Epithelial cell of prostate (primary cell): Measurements from ENCODE around the gene CBFB.
"Not testable (repeated sequence)": the region's sequence is repeated elsewhere in the genome, so short reads cannot be mapped to it uniquely, and the experiment has no call there.

Experiments used
- DNase-seq: peaks from one replicate; pipeline ENCODE4 v3.0.0-alpha.2; 2011; ENCODE audit warnings: low read depth, low spot score
- H3K27ac ChIP-seq: fragments of 450-650 bp; 2 replicates; pipeline ENCODE4 v1.5.1; 2017; ENCODE audit warnings: mild to moderate bottlenecking

The CBFB gene

DNA sequence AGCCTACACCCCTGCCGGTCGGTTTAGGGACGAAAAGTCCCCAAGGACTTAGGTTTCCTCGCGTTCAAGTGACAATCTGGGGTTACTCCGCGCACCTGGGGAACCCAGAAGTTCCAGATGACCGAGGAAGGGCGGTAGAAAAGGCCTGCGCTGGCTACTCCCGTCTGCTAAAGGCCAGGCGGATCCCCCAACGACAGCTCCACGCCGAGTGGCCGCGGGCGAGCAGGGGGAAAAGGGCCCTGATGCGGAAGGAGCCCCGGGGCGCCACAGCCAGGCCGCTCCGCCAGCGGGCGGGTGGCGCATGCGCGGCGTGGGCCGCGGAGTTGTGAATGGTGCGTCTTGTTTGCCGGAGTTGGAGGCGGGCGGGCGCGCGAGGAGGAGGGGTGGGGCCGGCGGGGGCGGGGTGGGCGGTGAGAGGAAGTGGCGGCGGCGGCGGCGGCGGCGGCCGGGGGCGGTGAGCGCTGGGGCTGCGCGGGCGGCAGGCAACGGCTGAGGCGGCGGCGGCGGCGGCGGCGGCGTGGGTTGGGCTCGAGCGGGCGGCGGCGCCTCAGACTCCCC is at the start of gene CBFB:
Gene CBFB (plus strand): TSS at position 454 of the 558 bp plus-strand sequence. CDS start 259 bp downstream, outside the sequence.
- peak; percentile 36 for DNase-seq
- H3K27ac ChIP-seq: peak within 1 kb of the TSS; percentile 86

DNA sequence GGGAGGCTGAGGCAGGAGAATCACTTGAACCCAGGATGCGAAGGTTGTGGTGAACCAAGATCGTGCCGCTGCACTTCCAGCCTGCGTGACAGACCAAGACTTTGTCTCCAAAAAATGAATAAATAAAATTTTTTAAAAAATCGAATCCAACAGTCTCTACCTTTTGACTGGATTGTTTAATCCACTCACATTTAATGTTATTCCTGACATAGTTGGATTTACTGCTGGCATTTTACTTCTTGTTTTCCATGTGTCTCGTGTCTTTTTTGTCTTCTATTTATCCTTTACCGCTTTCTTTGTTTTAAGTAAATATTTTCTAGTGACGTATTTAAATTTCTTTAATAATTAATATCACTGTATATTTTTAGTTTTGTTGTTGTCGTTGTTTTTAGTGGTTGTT is 45.9 kb upstream of the CBFB start:
- no peak for DNase-seq

DNA sequence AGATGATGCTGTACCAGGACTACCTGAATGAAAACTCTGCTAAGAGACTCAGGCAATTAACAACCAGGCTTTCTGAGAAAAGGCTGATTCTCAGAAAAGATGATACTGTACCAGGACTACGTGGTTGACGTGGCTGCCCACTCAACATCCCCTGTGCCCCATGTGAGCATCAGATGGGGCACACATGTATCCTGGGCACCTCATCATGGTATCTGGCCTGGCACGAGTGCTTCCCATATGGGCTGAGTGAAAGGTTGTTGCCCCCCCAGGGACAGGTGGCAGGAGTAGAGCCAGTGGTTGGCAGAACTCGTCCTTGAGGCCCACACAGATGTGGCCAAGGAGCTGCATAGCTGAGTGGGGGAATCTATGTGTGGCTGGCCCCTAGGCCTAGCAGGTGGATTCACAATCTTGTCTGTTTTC is 44.0 kb upstream of the CBFB start:
- H3K27ac ChIP-seq: no peak overlapping the region
- DNase-seq: no peak

More for the DNA sequence above, 45.9 kb upstream of the CBFB start:
- H3K27ac ChIP-seq: no peak overlapping the region

DNA sequence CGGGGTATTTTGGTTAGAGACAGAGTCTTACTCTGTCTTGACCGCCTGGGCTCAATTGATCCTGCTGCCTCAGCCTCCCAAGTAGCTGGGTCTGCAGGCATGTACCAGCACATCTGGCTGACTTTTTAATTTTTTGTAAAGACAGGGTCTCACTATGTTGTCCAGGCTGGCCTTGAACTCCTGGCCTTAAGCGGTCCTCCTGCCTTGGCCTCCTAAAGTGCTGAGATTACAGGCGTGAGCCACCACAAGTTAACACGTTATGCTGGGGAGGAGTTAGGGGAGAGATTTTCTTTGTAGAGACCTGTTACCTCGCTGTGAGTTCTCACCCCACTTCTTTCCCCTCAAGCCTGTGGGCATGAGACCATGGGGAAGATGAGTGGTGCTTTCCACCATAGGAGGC is 42.4 kb upstream of the CBFB start:
- DNase-seq: no peak

DNA sequence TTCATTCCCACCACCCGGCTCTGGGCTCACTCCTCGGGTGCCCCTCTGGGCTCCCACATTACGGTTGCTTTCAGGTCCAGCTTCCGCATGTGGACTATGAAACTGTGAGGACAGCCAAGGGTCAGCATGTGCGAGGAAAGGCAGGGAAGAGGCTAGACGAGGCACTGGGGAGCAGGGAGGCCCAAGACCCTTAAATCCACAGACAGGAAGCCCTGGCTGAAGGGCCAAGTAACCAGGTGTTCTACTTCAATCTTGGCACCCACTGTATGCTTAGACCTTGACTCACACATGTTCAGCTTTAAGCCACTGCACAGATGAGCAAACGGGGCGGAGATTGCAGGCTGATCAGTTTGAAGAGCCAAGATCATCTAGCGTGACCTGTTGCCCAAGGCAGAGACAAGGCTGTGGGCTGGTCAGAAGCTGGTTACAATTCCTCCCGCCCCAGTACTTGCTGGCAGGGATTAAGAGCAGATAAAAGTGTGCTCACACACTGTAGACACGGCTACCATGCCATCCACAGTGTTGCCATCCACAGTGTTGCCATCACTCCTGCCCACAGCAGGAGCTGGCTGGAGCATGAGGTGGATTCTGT is 40.7 kb upstream of the CBFB start, which contains the start of gene CES4A:
Gene CES4A (plus strand): TSS at position 393 of the 592 bp plus-strand sequence. CDS start 184 bp downstream, at position 577.
- peak; percentile 49 for DNase-seq
- H3K27ac ChIP-seq: no peak within 1 kb of the TSS

More for the DNA sequence above, 42.4 kb upstream of the CBFB start:
- H3K27ac ChIP-seq: no peak overlapping the region

DNA sequence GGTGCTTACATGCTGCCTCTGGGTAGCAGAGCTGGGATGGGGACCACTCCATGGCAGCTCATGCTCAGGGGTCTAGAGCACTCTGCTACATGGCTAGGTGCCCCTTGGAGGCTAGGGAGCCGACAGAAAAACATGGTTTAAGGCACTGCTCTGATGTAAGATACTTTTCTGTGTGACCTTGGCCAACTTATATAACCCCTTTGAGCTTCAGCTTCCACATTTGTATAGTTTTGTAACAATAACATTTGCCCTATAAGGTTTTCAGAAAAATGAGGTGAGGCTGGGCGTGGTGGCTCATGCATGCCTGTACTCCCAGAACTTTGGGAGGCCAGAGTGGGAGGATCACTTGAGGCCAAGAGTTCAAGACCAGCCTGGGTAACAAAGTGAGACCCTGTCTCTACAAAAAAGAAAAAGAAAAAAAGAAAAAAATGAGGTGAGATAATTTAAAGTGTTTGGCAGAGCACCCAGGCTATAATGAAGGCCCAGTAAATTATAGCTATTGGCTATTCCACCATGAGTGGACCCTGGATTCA is 37.3 kb upstream of the CBFB start:
- DNase-seq: no peak
- H3K27ac ChIP-seq: no peak overlapping the region

DNA sequence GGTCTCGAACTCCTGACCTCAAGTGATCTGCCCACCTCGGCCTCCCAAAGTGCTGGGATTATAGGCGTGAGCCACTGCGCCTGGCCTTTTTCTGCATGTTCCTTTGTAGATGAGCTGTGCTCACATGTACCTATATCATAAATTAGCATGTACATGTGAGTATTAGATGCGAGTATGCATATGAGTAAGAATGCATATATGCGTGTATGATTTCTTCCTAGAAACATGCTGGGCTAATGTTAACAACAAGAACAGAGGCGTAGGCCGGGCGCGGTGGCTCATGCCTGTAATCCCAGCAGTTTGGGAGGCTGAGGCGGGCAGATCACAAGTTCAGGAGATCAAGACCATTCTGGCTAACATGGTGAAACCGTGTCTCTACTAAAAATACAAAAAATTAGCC is 35.4 kb upstream of the CBFB start:
- not testable (repeated sequence) for DNase-seq, H3K27ac ChIP-seq

DNA sequence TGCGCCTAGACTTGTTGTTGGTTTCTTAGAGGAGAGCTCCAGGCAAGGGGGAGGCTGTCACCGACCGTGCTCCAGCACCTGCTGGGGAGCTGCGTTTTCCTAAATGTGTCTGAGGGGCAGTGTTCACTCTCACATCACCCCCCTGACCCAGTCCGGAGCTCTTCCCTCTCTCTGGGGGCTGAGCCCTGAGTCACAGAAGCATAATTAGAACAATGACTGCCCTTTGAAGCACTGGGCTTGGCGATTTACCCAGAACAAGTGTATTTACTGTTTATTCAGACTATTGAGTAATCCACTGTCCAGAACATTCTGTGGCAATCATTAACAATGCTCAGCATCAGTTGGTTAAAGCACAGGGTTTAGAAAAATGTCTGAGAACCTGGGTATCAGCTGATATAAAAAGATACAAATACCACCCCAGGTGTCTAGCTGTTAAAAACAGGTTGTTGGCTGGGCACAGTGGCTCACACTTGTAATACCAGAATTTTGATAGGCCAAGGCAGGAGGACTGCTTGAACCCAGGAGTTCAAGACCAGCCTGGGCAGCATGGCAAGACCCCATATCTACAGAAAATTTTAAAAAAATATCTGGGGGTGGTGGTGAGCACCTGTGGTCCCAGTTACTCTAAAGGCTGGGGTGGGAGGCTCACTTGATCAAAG is 32.5 kb upstream of the CBFB start:
- peak; percentile 16 for DNase-seq
- no peak overlapping the region for H3K27ac ChIP-seq

DNA sequence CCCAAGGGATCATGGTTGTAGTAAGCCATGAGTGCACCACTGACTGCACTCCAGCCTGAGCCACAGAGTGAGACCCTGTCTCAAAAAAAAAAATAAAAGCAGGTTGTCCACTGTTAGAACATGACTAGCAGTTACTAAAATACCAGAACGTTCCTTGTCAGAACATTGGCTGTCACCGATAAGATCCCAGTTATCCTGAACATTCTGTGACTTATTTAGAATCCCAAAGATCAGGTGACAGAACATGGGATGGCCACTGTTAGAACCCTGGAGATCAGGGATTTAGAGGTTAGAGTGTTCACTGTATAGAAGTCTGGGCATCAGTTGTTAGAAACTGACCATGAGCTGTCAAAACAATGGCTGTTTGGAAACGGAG is 32.0 kb upstream of the CBFB start:
- no peak for DNase-seq
- H3K27ac ChIP-seq: no peak overlapping the region

DNA sequence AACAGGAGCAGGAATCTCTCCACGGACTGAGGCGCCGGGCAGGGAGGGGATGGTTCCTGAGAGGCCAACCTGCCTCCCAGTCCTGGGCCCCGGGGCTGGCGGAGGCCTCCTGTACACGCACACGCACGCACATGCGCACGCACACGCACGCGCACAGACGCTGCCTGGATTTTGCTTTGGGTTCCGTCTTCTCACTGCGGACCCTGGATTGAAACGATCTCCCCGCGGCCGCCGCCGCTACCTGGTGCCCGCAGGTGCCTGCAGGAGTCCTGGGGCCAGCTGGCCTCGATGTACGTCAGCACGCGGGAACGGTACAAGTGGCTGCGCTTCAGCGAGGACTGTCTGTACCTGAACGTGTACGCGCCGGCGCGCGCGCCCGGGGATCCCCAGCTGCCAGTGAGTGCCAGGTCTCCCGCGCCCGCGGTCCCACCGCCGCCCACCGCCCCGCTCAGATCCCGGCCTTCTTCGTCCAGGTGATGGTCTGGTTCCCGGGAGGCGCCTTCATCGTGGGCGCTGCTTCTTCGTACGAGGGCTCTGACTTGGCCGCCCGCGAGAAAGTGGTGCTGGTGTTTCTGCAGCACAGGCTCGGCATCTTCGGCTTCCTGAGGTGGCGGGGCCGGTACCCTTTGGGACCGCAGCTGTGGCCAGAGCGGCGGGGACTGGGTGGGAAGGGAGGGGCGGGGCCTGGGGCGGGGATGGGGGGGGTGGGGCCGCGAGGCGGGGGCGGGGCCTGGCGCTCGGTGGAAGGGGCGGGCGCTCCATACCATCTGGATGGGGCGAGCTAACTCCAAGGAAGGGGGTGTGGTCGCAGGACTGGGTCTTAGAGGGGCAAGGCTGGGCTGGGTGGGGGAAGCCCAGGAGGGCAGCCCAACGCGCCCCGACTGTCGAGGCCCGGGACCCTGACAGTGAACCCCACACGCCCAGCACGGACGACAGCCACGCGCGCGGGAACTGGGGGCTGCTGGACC is 28.3 kb upstream of the CBFB start:
- DNase-seq: no peak
- H3K27ac ChIP-seq: no peak overlapping the region

DNA sequence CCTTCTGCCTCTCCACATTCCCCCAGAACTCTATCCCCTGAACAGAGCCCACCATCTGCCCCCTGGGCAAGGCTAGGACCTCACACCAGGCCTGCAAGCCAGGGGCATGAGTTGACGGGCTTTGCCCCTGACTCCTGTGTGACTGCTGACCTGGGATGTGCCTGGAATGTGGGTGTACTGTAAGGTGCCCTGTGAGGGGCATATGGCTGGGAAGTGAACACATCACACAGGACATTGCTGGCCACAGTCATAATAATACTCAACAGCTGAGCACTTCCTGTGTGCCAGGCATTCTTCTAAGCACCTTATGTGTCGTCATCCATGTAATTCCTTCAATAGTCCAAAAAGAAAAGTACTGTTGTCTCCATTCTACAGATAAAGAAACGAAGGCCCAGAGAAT is 27.2 kb upstream of the CBFB start:
- no peak for DNase-seq
- H3K27ac ChIP-seq: no peak overlapping the region

DNA sequence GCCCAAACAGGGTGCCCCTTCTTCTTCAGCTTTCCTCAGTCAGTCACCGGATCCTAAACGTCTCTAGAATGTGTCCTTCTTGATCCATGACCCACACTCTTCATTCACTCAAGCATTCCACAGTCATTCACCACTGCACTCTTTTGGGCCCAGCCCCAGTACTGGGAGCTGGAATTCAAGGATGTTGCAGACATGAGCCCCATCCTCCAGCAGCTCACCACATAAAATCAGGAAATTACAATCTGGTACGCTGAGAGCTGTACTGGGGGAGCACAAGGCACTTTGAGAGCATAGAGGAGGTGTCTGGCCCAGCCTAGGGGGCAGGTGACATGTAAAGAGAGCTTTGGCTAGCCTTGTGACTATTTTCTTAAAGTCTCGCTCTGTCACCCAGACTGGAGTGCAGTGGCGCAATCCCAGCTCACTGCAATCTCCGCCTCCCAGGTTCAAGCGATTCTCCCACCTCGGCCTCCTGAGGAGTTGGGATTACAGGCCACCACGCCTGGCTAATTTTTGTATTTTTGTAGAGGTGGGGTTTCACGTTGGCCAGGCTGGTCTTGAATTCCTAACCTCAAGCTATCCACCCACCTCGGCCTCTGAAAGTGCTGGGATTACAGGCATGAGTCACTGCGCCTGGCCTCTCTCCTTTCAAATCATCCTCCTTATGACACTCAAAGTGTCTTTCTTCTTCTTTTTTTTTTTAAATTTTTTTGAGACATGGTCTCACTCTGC is 21.9 kb upstream of the CBFB start:
- H3K27ac ChIP-seq: no peak overlapping the region
- no peak for DNase-seq

DNA sequence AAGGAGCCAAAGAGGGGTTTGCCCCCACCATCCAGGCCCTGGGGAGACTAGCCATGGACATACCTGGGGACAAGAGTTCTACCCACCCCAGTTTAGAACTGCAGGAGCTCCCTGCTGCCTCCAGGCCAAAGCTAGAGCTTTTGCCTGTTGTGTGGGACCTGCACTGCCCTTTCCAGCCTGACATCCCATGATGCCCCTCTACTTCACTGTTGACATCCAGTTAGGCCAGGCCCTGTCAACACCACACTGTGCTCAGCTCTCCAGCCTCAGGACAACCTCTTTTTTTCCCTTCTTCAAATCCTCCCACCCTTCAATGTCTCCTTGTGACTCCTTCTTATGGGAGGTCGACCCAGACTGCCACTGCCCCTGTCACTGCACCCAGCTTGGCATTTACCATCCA is 19.8 kb upstream of the CBFB start:
- DNase-seq: no peak
- H3K27ac ChIP-seq: no peak overlapping the region

DNA sequence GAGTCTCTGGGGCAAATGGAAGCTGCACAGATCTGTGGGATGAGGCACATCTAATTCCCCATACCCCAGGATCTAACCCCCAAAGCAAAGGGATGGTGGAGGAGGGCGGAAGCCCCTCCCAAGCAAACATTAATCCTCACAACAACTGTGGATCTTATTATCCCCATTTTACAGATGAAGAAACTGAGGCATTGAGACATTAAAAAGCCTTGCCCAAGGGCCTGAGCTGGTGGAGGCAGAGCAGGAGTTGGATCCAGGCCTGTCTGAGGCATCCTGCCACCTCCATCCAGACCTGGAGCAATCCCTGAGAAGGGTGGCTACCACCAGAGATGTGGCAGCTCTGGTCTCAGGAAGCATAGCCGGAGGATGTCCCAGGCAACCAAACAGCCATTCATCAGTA is 17.7 kb upstream of the CBFB start:
- no peak for DNase-seq
- no peak overlapping the region for H3K27ac ChIP-seq

DNA sequence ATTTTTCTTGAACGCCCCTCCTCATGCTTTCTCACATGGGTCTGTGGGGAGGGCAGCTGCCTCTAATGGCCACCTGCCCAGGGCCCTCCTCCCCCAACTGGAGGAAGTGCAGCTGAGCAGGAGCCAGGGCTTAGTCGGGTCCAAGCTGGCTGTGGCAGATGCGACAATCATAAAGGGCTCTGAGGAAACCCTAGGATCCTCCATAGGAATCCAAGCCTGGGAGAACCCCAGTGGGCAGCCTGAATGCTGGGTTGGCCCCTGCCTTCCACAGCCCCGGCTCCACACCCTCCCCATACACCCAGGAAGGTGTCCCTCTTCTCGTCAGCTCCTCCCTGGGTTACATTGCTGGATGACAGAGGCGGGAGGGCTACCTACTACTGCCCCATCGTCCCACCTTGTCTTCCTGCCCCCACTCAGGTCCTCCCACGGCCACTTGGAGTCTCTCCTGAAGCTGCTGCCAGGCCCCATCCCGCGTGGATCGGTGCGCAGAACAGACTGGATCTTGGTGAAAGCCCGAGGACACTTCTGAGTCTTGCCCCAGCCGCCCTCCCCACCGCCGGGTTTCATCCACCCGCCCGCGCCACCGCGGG is 15.6 kb upstream of the CBFB start:
- no peak for DNase-seq
- H3K27ac ChIP-seq: no peak overlapping the region

DNA sequence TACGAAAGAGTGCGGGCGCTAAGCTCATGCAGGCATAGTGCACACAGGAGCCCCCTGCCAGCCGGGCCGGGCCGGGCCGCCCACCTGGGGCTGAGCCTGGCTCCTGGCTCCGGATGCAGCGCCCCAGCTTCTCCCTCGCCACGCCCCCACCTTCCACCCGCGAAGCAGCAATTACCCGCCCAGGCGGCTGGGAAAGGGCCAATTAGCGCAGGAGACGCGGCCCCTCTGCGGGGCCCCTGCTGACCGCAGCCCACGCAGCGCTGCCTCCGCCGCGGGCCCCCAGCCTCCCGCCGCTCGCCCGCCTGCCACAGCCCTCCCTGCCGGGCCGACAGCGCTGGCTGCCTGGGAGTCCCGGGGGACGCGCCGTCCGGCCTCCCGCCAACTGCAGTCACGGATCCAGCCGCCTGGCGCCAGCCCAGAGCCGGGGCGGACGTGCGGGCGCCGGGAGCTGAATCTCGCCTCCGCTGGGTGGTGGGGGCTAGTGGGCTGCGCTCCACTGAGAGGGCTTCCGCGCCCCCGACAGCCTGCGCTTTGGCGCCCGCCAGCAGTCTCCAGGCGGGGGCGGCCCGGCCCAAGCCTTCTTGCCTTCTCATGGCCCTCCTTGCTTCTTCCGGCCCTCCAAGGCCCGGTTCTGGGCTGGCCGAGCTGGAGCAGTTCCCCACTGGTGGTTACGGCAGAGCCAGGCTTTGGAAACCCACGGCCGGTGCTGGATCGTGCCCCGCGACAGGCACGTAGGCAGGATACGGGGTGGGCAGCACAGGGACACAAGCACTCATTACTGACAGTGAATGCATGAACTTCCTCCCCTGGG is 14.9 kb upstream of the CBFB start:
- no peak for DNase-seq
- no peak overlapping the region for H3K27ac ChIP-seq

DNA sequence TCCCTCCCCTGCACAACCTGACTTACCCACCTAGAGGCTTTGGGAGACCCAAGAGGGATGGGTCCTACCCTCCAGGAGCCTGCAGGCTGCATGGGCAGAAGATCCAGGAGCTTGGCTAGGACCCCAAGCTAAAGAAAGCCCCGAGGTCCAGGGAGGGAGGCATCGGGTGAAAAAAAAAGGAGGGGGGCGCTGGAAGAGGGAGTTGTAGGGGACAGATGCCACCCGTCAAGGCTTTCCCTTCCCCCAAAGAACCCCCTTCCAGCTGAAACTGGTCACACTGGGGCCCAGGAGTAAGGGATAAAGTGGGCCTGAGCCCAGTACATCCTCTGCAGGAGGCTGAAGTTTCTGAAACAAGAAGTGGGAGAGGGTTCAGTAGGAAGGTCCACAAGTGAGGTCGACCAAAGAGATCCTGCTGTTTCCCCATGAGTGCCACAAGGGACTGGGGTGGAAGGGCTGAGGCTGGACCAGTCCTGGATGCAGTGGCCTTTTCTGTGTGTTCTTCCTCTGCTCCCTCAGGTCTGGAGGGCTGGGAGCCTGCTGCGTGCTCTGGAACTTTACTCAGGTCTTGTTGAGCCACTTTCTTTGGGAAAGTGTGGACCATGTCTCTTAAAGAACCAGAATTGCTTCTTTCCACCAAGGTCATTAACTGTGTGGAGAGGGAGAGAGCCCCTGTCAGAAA is 14.2 kb upstream of the CBFB start:
- no peak for DNase-seq
- H3K27ac ChIP-seq: no peak overlapping the region

DNA sequence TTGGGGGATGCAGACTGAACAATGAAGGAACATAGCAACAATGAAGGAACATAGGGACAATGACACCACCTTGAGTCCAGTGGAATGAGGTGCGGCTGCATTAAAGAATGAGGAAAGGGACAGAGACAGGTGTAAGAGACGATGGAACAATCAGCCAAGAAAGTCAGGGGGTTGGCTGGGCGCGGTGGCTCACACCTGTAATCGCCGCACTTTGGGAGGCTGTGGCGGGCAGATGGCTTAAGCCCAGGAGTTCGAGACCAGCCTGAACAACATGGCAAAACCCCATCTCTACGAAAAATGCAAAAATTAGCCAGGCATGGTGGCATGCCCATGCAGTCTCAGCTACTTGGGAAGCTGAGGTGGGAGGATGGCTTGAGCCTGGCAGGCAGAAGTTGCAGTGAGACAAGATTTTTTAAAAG is 13.6 kb upstream of the CBFB start:
- H3K27ac ChIP-seq: no peak overlapping the region
- DNase-seq: no peak
